ENCODE results near the gene GABBR1.

GABBR1 gene

GRCh38 chr6:29596381-29596900 lies 36.5 kb downstream of the GABBR1 start:
- TF ChIP-seq CTCF (IDR thresholded peaks at IDR 0.05; ENCODE audit: low read depth, low read length) = no peak
- no peak for DNase-seq (ENCODE audit: low read depth, low spot score)
- H3K4me3 ChIP-seq (ENCODE audit: low read depth, low read length) = no peak overlapping the region
- in situ Hi-C loops (cut with HindIII; ENCODE audit: low sequenced_read_pairs) = no loop called here

GRCh38 chr6:29593199-29593855 lies 39.7 kb downstream of the GABBR1 start:
- in situ Hi-C loops (cut with HindIII; ENCODE audit: low sequenced_read_pairs) = no loop called here
- no peak for TF ChIP-seq CTCF (IDR thresholded peaks at IDR 0.05; ENCODE audit: low read depth, low read length)

GRCh38 chr6:29591677-29592076 lies 41.3 kb downstream of the GABBR1 start:
- DNase-seq (ENCODE audit: low read depth, low spot score) = no peak
- in situ Hi-C loops (cut with HindIII; ENCODE audit: low sequenced_read_pairs) = no loop called here
- no peak overlapping the region for H3K4me3 ChIP-seq (ENCODE audit: low read depth, low read length)
- no peak for TF ChIP-seq CTCF (IDR thresholded peaks at IDR 0.05; ENCODE audit: low read depth, low read length)

More at GRCh38 chr6:29593199-29593855, 39.7 kb downstream of the GABBR1 start:
- H3K4me3 ChIP-seq (ENCODE audit: low read depth, low read length) = no peak overlapping the region
- DNase-seq (ENCODE audit: low read depth, low spot score) = no peak

- in situ Hi-C loops (cut with HindIII; ENCODE audit: low sequenced_read_pairs) = no loop called here
- no peak for DNase-seq (ENCODE audit: low read depth, low spot score)
- no peak overlapping the region for H3K4me3 ChIP-seq (ENCODE audit: low read depth, low read length)
- no peak for TF ChIP-seq CTCF (IDR thresholded peaks at IDR 0.05; ENCODE audit: low read depth, low read length)
Observed at GRCh38 chr6:29590218-29590808, 42.7 kb downstream of the GABBR1 start.

- peak; percentile 51 for DNase-seq (ENCODE audit: low read depth, low spot score)
- peak; percentile 93 for TF ChIP-seq CTCF (IDR thresholded peaks at IDR 0.05; ENCODE audit: low read depth, low read length)
- in situ Hi-C loops (cut with HindIII; ENCODE audit: low sequenced_read_pairs) = no loop called here
- no peak overlapping the region for H3K4me3 ChIP-seq (ENCODE audit: low read depth, low read length)
Observed at GRCh38 chr6:29589423-29590048, 43.4 kb downstream of the GABBR1 start.

- no peak for DNase-seq (ENCODE audit: low read depth, low spot score)
- TF ChIP-seq CTCF (IDR thresholded peaks at IDR 0.05; ENCODE audit: low read depth, low read length) = no peak
- in situ Hi-C loops (cut with HindIII; ENCODE audit: low sequenced_read_pairs) = no loop called here
- no peak within 1 kb of the TSS for H3K4me3 ChIP-seq (ENCODE audit: low read depth, low read length)
Observed at GRCh38 chr6:29584821-29585220, 48.2 kb downstream of the GABBR1 start, which contains the start of gene OR2H2. TSS of gene OR2H2 (plus strand) at chr6:29585121. CDS start at chr6:29587945, 2,824 bp downstream.

Measured in astrocyte of the spinal cord (primary cell).